Panc1 (cell line): Measurements from ENCODE around the gene MRPL11. TPM values are rescaled to one million over a fixed set of nuclear protein-coding genes. Genes with fewer than 3 reads are reported as not detected.

Experiments
- ATAC-seq: fragments of 200-7000 bp; cut with Tn5 transposase; 2 replicates; pipeline ENCODE4 v1.9.1; 2020; ENCODE audit warnings: mild to moderate bottlenecking, moderate library complexity
- BruUV-seq: library from RNA; stranded (reverse); fragments of 400-500 nt; replicated peaks from 2 replicates; lab custom pipeline; 2021; lab: Mats Ljungman, UMichigan
- CTCF ChIA-PET: fragments of 300-600 bp; sonication (Branson Sonifier 250); formaldehyde crosslinking; loops from one replicate; lab custom pipeline; 2022; ENCODE audit warnings: antibody characterized with exemption; lab: Charles Lee
- POLR2A ChIA-PET: fragments of 300-600 bp; sonication (Branson Sonifier 250); formaldehyde crosslinking; loops from one replicate; lab custom pipeline; 2022; ENCODE audit warnings: antibody characterized with exemption; lab: Charles Lee
- DNase-seq: peaks from one replicate; pipeline ENCODE4 v3.0.0-alpha.2; 2010; ENCODE audit warnings: low read depth, low spot score
- H3K27ac ChIP-seq: 2 replicates; pipeline ENCODE4 v1.5.1; 2011; ENCODE audit warnings: mild to moderate bottlenecking, low read length, inconsistent platforms
- H3K27me3 ChIP-seq: fragments of 200-500 bp; sonication (Bioruptor generic); 2 replicates; pipeline ENCODE4 v1.6.0; 2014; ENCODE audit warnings: low read length, inconsistent platforms; ENCODE audit not compliant: control insufficient read depth, insufficient read depth
- H3K36me3 ChIP-seq: fragments of 200-500 bp; sonication (Bioruptor generic); 2 replicates; pipeline ENCODE4 v1.5.1; 2014; ENCODE audit warnings: inconsistent platforms, mild to moderate bottlenecking, low read length, moderate library complexity; ENCODE audit not compliant: control insufficient read depth, insufficient read depth
- H3K4me1 ChIP-seq: 2 replicates; pipeline ENCODE4 v1.5.1; 2011; ENCODE audit warnings: inconsistent platforms, mild to moderate bottlenecking, low read length, moderate library complexity; ENCODE audit not compliant: control insufficient read depth, insufficient read depth
- H3K4me3 ChIP-seq, 2 experiments: 2 replicates each; pipeline ENCODE4 v1.5.1; 2011 to 2012; ENCODE audit warnings: low read depth in 2 of 2, low read length in 2 of 2, mild to moderate bottlenecking in 2 of 2, inconsistent platforms in 1 of 2, moderate library complexity in 1 of 2
- H3K9me3 ChIP-seq: fragments of 200-500 bp; sonication (Bioruptor generic); 2 replicates; pipeline ENCODE4 v1.5.1; 2014; ENCODE audit warnings: low read depth, mild to moderate bottlenecking, inconsistent platforms, low read length, moderate library complexity; ENCODE audit not compliant: control insufficient read depth, insufficient read depth
- POLR2AphosphoS5 ChIP-seq: IDR thresholded peaks from 2 replicates; pipeline ENCODE4 v1.6.1; 2012; ENCODE audit warnings: mild to moderate bottlenecking, low read depth, low read length, moderate library complexity
- SIN3A ChIP-seq: IDR thresholded peaks from 2 replicates; pipeline ENCODE4 v1.6.1; 2012; ENCODE audit warnings: low read depth, mild to moderate bottlenecking, low read length, moderate library complexity, borderline replicate concordance; ENCODE audit not compliant: insufficient read depth
- TCF7L2 ChIP-seq: IDR thresholded peaks from 2 replicates; pipeline ENCODE4 v1.6.1; 2011; ENCODE audit warnings: mild to moderate bottlenecking, low read depth, low read length, inconsistent platforms
- in situ Hi-C: cut with HindIII; loops from 2 replicates; pipeline ENCODE4 v1.10.0; 2016; ENCODE audit warnings: low sequenced_read_pairs, low pct_unique_long_range_greater_than_20kb
- intact Hi-C: fragments of 100-400 bp; cut with micrococcal nuclease; formaldehyde crosslinking; loops from one replicate; pipeline ENCODE4 v1.10.0; 2022; ENCODE audit not compliant: unreplicated experiment
- total RNA-seq: library from RNA; stranded (reverse); gene quantifications from one replicate; pipeline ENCODE4 v1.2.1, GENCODE V29; 2021; ENCODE audit not compliant: unreplicated experiment
- TF ChIP-seq, protein P1 (sequence below), 2 experiments: IDR thresholded peaks; 2 replicates each; pipeline ENCODE4 v1.6.1; 2011 to 2012; ENCODE audit warnings: low read depth in 2 of 2, control low read depth in 1 of 2, low read length in 1 of 2, mild to moderate bottlenecking in 1 of 2, moderate library complexity in 1 of 2; ENCODE audit not compliant: insufficient read depth in 1 of 2
- TF ChIP-seq, protein P2 (sequence below): fragments of 450-650 bp; IDR thresholded peaks from 2 replicates; pipeline ENCODE4 v1.5.1; 2017; ENCODE audit warnings: mild to moderate bottlenecking

The MRPL11 gene
- total RNA-seq, 1 experiment from 2014 or later: 158 TPM

DNA sequence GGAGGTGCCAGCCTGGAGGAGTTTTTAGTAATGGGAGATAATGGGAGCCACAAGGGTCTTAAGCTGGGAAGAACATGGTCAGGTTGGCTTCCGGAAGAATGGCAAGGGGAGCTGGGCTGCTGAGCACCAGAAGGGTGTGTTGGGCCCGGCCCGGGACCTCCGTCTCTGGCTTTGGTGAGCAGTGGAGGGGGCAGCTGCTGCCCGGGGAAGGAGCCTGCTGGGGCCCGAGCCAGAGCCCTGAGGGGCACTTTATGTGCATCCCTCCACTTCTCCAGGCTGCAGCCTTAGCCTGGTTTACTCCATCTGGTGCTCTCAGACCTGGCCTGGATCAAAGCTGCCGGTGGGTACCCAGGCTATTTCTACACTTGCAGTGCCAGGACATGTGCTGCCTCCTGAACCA, 26.5 kb downstream of the MRPL11 start:
- Histone ChIP-seq H3K27me3 (peaks cover 11% of the 10 kb centered on the region), H3K4me1 (no peaks in the 10 kb centered on the region), H3K27ac (no peak overlapping the region), H3K4me3 (no peak overlapping the region), H3K36me3 (no peaks in the 10 kb centered on the region), H3K9me3 (no peaks in the 10 kb centered on the region)
- ChIA-PET POLR2A (no interaction called here), CTCF (interaction anchor here (2.4 kb wide), 1 partner anchor 9 kb away, joined by 11 read pairs; the partner anchor contains the start of gene NPAS4)
- no peak for DNase-seq
- TF ChIP-seq TCF7L2 (no peak), POLR2AphosphoS5 (no peak), SIN3A (no peak)
- TF ChIP-seq, protein P1, sequence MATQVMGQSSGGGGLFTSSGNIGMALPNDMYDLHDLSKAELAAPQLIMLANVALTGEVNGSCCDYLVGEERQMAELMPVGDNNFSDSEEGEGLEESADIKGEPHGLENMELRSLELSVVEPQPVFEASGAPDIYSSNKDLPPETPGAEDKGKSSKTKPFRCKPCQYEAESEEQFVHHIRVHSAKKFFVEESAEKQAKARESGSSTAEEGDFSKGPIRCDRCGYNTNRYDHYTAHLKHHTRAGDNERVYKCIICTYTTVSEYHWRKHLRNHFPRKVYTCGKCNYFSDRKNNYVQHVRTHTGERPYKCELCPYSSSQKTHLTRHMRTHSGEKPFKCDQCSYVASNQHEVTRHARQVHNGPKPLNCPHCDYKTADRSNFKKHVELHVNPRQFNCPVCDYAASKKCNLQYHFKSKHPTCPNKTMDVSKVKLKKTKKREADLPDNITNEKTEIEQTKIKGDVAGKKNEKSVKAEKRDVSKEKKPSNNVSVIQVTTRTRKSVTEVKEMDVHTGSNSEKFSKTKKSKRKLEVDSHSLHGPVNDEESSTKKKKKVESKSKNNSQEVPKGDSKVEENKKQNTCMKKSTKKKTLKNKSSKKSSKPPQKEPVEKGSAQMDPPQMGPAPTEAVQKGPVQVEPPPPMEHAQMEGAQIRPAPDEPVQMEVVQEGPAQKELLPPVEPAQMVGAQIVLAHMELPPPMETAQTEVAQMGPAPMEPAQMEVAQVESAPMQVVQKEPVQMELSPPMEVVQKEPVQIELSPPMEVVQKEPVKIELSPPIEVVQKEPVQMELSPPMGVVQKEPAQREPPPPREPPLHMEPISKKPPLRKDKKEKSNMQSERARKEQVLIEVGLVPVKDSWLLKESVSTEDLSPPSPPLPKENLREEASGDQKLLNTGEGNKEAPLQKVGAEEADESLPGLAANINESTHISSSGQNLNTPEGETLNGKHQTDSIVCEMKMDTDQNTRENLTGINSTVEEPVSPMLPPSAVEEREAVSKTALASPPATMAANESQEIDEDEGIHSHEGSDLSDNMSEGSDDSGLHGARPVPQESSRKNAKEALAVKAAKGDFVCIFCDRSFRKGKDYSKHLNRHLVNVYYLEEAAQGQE (IDR thresholded peaks at IDR 0.05; ENCODE audit: insufficient read depth in 1 of 2, low read depth in 2 of 2, low read length in 1 of 2): no peak
- TF ChIP-seq, protein P2, sequence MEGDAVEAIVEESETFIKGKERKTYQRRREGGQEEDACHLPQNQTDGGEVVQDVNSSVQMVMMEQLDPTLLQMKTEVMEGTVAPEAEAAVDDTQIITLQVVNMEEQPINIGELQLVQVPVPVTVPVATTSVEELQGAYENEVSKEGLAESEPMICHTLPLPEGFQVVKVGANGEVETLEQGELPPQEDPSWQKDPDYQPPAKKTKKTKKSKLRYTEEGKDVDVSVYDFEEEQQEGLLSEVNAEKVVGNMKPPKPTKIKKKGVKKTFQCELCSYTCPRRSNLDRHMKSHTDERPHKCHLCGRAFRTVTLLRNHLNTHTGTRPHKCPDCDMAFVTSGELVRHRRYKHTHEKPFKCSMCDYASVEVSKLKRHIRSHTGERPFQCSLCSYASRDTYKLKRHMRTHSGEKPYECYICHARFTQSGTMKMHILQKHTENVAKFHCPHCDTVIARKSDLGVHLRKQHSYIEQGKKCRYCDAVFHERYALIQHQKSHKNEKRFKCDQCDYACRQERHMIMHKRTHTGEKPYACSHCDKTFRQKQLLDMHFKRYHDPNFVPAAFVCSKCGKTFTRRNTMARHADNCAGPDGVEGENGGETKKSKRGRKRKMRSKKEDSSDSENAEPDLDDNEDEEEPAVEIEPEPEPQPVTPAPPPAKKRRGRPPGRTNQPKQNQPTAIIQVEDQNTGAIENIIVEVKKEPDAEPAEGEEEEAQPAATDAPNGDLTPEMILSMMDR: no peak
- in situ Hi-C loops: no loop called here
- intact Hi-C loops: no loop called here
- BruUV-seq: no TSS peak
- no peak for ATAC-seq

DNA sequence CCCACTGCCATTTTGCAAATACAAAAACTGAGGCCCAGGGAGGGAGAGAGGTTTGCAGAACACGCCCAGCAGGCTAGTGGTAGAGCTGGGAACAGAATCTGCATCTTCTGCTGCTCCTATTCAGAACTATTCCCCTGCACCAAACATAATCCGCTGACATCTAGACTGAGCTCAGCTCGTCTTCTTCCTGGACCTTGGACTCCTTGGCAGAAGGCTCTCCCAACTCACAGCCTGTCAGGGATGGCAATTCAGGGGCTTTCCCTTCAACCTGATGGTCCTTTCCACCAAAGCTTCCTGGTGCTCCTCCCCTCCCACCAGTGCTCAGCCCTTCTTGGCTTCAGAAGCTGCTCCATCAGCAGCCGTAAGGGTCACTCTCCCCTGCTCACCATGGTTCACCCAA, 27.3 kb downstream of the MRPL11 start:
- H3K9me3 ChIP-seq: no peaks in the 10 kb centered on the region
- H3K36me3 ChIP-seq: no peaks in the 10 kb centered on the region
- BruUV-seq: no TSS peak
- no peaks in the 10 kb centered on the region for H3K4me1 ChIP-seq
- no peak overlapping the region for H3K4me3 ChIP-seq
- ChIA-PET POLR2A (no interaction called here), CTCF (interaction anchor here (0.7 to 2.4 kb wide), 2 partner anchors 10 to 28 kb away, joined by 3 to 11 read pairs; partner anchors contain the start of gene NPAS4)
- intact Hi-C loops: no loop called here
- no peak overlapping the region for H3K27ac ChIP-seq
- H3K27me3 ChIP-seq: peaks cover 13% of the 10 kb centered on the region
- in situ Hi-C loops: no loop called here
- DNase-seq (no peak), ATAC-seq (no peak)
- no peak for TF ChIP-seq TCF7L2

DNA sequence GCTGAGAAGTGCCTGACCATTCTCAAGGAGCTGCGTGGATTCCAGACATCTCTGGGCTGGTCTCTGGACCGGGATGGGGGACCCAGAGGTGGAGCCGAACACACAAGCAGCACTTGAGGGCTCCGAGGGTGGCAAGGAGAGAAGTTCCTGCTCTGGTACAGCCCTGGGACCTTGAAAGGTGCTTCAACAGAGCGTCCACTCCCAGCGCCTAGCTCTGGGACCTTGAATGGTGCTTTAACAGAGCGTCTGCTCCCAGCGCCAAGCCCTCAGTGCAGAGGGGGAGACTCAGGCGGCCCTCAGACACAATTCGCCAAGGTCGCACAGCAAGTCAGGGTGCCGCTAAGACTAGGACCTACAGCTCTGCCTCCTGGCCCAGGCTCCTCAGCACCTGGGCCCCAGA, 28.5 kb downstream of the MRPL11 start:
- in situ Hi-C loops: no loop called here
- no TSS peak for BruUV-seq
- H3K27ac ChIP-seq: no peak overlapping the region
- CTCF ChIA-PET: interaction anchor here (2.4 kb wide), 1 partner anchor 11 kb away, joined by 11 read pairs; the partner anchor contains the start of gene NPAS4
- peaks cover 21% of the 10 kb centered on the region for H3K27me3 ChIP-seq
- TF ChIP-seq, protein P1 (IDR thresholded peaks at IDR 0.05; ENCODE audit: insufficient read depth in 1 of 2, low read depth in 2 of 2, low read length in 1 of 2): no peak
- TF ChIP-seq TCF7L2 (no peak), POLR2AphosphoS5 (no peak), SIN3A (no peak)
- TF ChIP-seq, protein P2: no peak
- no peaks in the 10 kb centered on the region for H3K4me1 ChIP-seq
- no peaks in the 10 kb centered on the region for H3K9me3 ChIP-seq
- DNase-seq (no peak), ATAC-seq (no peak)
- POLR2A ChIA-PET: no interaction called here
- H3K36me3 ChIP-seq: no peaks in the 10 kb centered on the region
- intact Hi-C loops: no loop called here
- no peak overlapping the region for H3K4me3 ChIP-seq
